ENCODE results near the gene ADARB1. TPM values are rescaled to one million over a fixed set of nuclear protein-coding genes. Genes with fewer than 3 reads are reported as not detected.
A peak's percentile ranks its signal among the peaks of the same experiment; 100 is the strongest.

ADARB1 gene
- total and polyA plus RNA-seq, 9 of the 15 experiments (the other 6 are each of a cell fraction or from before 2014, with no cell fraction given) = 6.7 to 16.0 (median 8.3) TPM

- TF ChIP-seq ZNF609 (CRISPR knock-in tag; IDR thresholded peaks at IDR 0.05; ENCODE audit: borderline replicate concordance) = peak; percentile 99
- peak; percentile 28 for TF ChIP-seq CEBPB (tag; IDR thresholded peaks at IDR 0.05)
- TF ChIP-seq ARID1B (IDR thresholded peaks at IDR 0.05) = peak; percentile 99
- peak; percentile 84 to 97; a peak in 3 of 4 replicates for TF ChIP-seq ARNT (IDR thresholded peaks at IDR 0.05)
- peak; percentile 66; the same call in 1 of the 2 replicates for TF ChIP-seq PKNOX1 (IDR thresholded peaks at IDR 0.05)
- TF ChIP-seq ZNF668 (CRISPR knock-in tag; IDR thresholded peaks at IDR 0.05) = no peak
- peak; percentile 87 for TF ChIP-seq NCOA1 (IDR thresholded peaks at IDR 0.05; ENCODE audit: low read depth)
- TF ChIP-seq PTBP1 (IDR thresholded peaks at IDR 0.05; ENCODE audit: low read depth, low read length) = no peak
- no peak for TF ChIP-seq NR4A1 (CRISPR knock-in tag; IDR thresholded peaks at IDR 0.05)
- peak; percentile 86 for TF ChIP-seq NR4A1 (tag; IDR thresholded peaks at IDR 0.05)
- 0 out of 2 replicates have a peak, but pooled peaks have one; percentile 67 for TF ChIP-seq NFXL1 (CRISPR knock-in tag; IDR thresholded peaks at IDR 0.05)
- TF ChIP-seq FOXA3 (CRISPR knock-in tag; conservative IDR thresholded peaks at IDR 0.05 in 1 of 2, IDR thresholded peaks at IDR 0.05 in 1 of 2) = peak; percentile 98; a peak in 3 of 4 replicates
- peak; percentile 77 for TF ChIP-seq RAD51 (IDR thresholded peaks at IDR 0.05; ENCODE audit: borderline replicate concordance, low read depth)
- TF ChIP-seq LEF1 (IDR thresholded peaks at IDR 0.05) = peak; percentile 96
- TF ChIP-seq PHF20 (IDR thresholded peaks at IDR 0.05; ENCODE audit: partially characterized antibody) = peak; percentile 46
- TF ChIP-seq RUNX1 (IDR thresholded peaks at IDR 0.05; ENCODE audit: low read depth) = peak; percentile 88
- no peak for TF ChIP-seq FOXJ2 (tag; IDR thresholded peaks at IDR 0.05)
- peak; percentile 94 for TF ChIP-seq NFIC (IDR thresholded peaks at IDR 0.05)
Measured at GRCh38 chr21:45067462-45068285, 6.7 kb upstream of the ADARB1 start (continued).

Data from K562 (cell line).